Measurements from ENCODE around the gene C16orf95. TPM values are rescaled to one million over a fixed set of nuclear protein-coding genes. Genes with fewer than 3 reads are reported as not detected.

Gene C16orf95
- total RNA-seq, 1 experiment from 2014 or later = 2.6 TPM

Small RNA genes within 50 kb of the gene (small RNA-seq; reads per million reads assigned to genes)
- 0 reads per million in 2 experiments for gene AC010531.2

Other genes with a start within 250 kb of the C16orf95 start
- gene FBXO31, start 66.4 kb upstream of the C16orf95 start, total RNA-seq (2014; rRNA removed; shearing (Covaris generic)) = 11.3 and 12.5 TPM in 2 replicates
- gene MAP1LC3B, start 74.9 kb upstream of the C16orf95 start, total RNA-seq (2014; rRNA removed; shearing (Covaris generic)) = 32.2 and 33.3 TPM in 2 replicates
- gene ZCCHC14, start 175.6 kb upstream of the C16orf95 start, total RNA-seq (2014; rRNA removed; shearing (Covaris generic)) = 6.0 and 7.2 TPM in 2 replicates